ENCODE measurements around the gene TFDP1. TPM values are rescaled to one million over a fixed set of nuclear protein-coding genes. Genes with fewer than 3 reads are reported as not detected.

Gene TFDP1
- total RNA-seq, 6 experiments from 2014 or later: 21.7 to 26.9 (median 25.1) TPM

DNA sequence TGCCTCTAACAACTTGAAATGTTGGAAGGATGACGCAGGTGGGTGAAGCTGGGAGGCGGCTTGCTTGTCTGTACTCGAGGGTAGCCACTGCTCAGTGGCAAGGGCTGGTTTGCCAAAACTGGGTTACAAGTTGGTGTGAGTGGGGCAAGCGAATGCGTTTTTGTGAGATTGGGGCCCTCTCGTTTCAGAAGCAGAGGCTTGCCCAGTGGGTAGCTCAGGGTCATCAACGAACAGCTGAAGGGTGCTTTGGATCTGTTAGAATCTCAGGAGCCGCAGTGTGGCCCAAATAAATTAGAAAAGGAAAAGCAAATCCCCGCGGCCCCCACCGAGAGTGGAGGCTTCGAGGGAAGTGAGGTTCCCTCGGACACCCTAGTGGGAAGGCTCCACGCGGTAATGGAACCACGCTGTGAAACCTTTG, 66.2 kb downstream of the TFDP1 start:
- Histone ChIP-seq H3K27me3 (no peaks in the 10 kb centered on the region), H3K4me1 (peaks cover 0 to 19% (median 6%) of the 10 kb centered on the region in 4 donors), H3K4me3 (no peak overlapping the region), H3K27ac (no peak overlapping the region), H3K36me3 (no peaks in the 10 kb centered on the region), H3K9me3 (no peaks in the 10 kb centered on the region)
- intact Hi-C loops (cut with DNase I): no loop called here
- DNase-seq (peak in 2 of 3 donors; percentile 26 to 40), ATAC-seq (no peak)
- 97% methylated on average over 12 of the region's 16 CpGs for WGBS (ENCODE audit: insufficient coverage, low coverage, low lambda C conversion rate, missing lambda C conversion rate)
- no peak for TF ChIP-seq POLR2A (IDR thresholded peaks at IDR 0.05)
- TF ChIP-seq CTCF (IDR thresholded peaks at IDR 0.05): no peak

- H3K27ac ChIP-seq: no peak overlapping the region
- DNase-seq (peak in 2 of 3 donors; percentile 40), ATAC-seq (no peak)
- H3K36me3 ChIP-seq: no peaks in the 10 kb centered on the region
- WGBS (ENCODE audit: insufficient coverage, low coverage, low lambda C conversion rate, missing lambda C conversion rate): 89% methylated on average over 5 of the region's 37 CpGs
- intact Hi-C loops (cut with DNase I): no loop called here
- TF ChIP-seq POLR2A (IDR thresholded peaks at IDR 0.05) (no peak), CTCF (IDR thresholded peaks at IDR 0.05) (no peak)
- no peak overlapping the region for H3K4me3 ChIP-seq
- H3K9me3 ChIP-seq: no peaks in the 10 kb centered on the region
- peaks cover 0 to 14% (median 6%) of the 10 kb centered on the region in 4 donors for H3K4me1 ChIP-seq
- no peaks in the 10 kb centered on the region for H3K27me3 ChIP-seq
Observed at GRCh38 chr13:113651511-113652403, 67.2 kb downstream of the TFDP1 start.

DNA sequence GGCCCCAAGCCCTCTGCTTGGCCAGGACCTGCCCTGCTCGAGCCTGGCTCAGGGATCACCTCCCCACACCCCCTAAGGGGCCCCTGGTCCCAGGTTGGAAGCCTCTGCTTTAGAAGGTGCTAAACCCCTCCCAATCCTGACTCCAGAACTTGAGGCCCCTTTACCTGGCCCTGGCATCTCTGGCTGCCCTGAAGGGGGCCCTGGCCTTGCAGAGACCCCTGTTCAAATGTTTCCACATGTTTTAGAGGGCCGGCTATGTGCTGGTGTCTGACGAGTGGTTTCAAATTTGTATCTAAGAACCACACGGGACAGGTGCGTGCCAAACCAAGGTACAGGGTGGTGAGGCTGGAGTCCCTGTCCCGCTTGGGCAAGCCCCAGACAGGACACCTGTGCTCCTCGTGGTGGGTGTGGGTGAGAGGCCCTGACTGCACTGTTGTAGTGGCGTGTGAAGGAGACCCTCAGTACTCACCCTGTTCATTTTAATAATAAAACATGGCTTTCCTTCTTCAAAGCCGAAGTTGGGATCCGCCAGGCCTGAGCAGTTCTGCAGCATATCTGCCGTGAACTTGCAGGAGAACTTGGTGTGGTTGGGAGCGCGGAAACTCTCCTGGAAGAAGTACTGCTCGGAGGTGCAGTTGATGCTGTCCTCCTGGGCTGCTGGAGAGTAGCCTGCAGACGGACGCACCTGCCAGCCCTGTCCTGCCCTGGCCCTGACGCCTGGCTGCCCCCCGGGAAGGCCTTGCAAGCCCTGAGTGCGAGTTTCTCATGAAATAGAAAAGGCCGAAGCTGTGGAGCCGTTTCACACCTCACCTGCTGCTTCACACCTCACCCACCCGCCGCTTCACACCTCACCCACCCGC, 68.1 kb downstream of the TFDP1 start:
- Histone ChIP-seq H3K9me3 (no peaks in the 10 kb centered on the region), H3K27me3 (no peaks in the 10 kb centered on the region), H3K36me3 (no peaks in the 10 kb centered on the region), H3K27ac (no peak overlapping the region), H3K4me1 (peaks cover 0 to 7% (median 5%) of the 10 kb centered on the region in 4 donors), H3K4me3 (no peak overlapping the region)
- intact Hi-C loops (cut with DNase I): no loop called here
- TF ChIP-seq CTCF (IDR thresholded peaks at IDR 0.05) (no peak), POLR2A (IDR thresholded peaks at IDR 0.05) (no peak)
- peak in 2 of 3 donors; percentile 37 to 41 for DNase-seq
- WGBS (ENCODE audit: insufficient coverage, low coverage, low lambda C conversion rate, missing lambda C conversion rate): 96% methylated on average over 11 of the region's 24 CpGs
- ATAC-seq: no peak

- intact Hi-C loops (cut with DNase I): no loop called here
- no peaks in the 10 kb centered on the region for H3K9me3 ChIP-seq
- TF ChIP-seq POLR2A (IDR thresholded peaks at IDR 0.05) (no peak), CTCF (IDR thresholded peaks at IDR 0.05) (no peak)
- H3K36me3 ChIP-seq: no peaks in the 10 kb centered on the region
- H3K4me3 ChIP-seq: no peak overlapping the region
- H3K27ac ChIP-seq: no peak overlapping the region
- ATAC-seq (no peak), DNase-seq (peak in 2 of 3 donors; percentile 27 to 41)
- no peaks in the 10 kb centered on the region for H3K27me3 ChIP-seq
- WGBS (ENCODE audit: insufficient coverage, low coverage, low lambda C conversion rate, missing lambda C conversion rate): 62% methylated on average over 20 of the region's 24 CpGs
- no peaks in the 10 kb centered on the region for H3K4me1 ChIP-seq
Observed at GRCh38 chr13:113653264-113654174, 69.0 kb downstream of the TFDP1 start.

Data from right lobe of liver (tissue), 6 donors.